Ovary (tissue), 9 donors: ENCODE data around the gene CPSF4. TPM values are rescaled to one million over a fixed set of nuclear protein-coding genes. Genes with fewer than 3 reads are reported as not detected.

Source experiments
- DNase-seq, 5 donors: peaks; one replicate each; pipeline ENCODE4 v3.0.0-alpha.2; 2019 to 2020
- H3K27ac ChIP-seq, 2 donors: fragments of 200-600 bp; one replicate each; pipeline versions ENCODE4 v1.5.1 to v1.8.0; 2019 to 2022
- H3K27me3 ChIP-seq: fragments of 200-600 bp; one replicate; pipeline ENCODE4 v1.8.0; 2022
- H3K36me3 ChIP-seq: fragments of 200-600 bp; sonication (generic); one replicate; pipeline ENCODE4 v1.5.1; 2019
- H3K4me1 ChIP-seq: one replicate; pipeline ENCODE4 v1.8.1; 2013; ENCODE audit warnings: mild to moderate bottlenecking, moderate library complexity; ENCODE audit not compliant: insufficient read depth
- H3K4me3 ChIP-seq: fragments of 200-600 bp; sonication (generic); one replicate; pipeline ENCODE4 v1.5.1; 2017
- H3K9me3 ChIP-seq, 2 donors: fragments of 200-600 bp in 1 of 2; sonication (generic) in 1 of 2; one replicate each; pipeline versions ENCODE4 v1.5.1 to v1.8.1; 2013 to 2019; ENCODE audit warnings: mild to moderate bottlenecking in 1 of 2, moderate library complexity in 1 of 2
- CTCF ChIP-seq, 3 donors: fragments of 450-650 bp in 2 of 3; fragments of 200-600 bp in 1 of 3; IDR thresholded peaks; one replicate each; pipeline versions ENCODE4 v1.5.1 to v1.8.0; 2016 to 2022; ENCODE audit warnings: antibody characterized with exemption in 3 of 3, mild to moderate bottlenecking in 1 of 3
- EP300 ChIP-seq: sonication (generic); formaldehyde crosslinking; IDR thresholded peaks from one replicate; pipeline ENCODE4 v1.6.1; 2017; ENCODE audit warnings: antibody characterized with exemption
- POLR2A ChIP-seq: fragments of 450-650 bp; IDR thresholded peaks from one replicate; pipeline ENCODE4 v1.6.1; 2017; ENCODE audit warnings: antibody characterized with exemption, mild to moderate bottlenecking, moderate library complexity
- WGBS, 3 donors: extraction: QIAGEN DNeasy Blood & Tissue Kit in 1 of 3; methylation state at CpG; one replicate each; pipeline versions ENCODE4 v1.1.5 to v1.1.7; 2013 to 2017; 5-methylcytosine and 5-hydroxymethylcytosine counted together
- intact Hi-C, 4 donors: fragments of 100-400 bp; cut with DNase I; formaldehyde crosslinking; loops; one replicate each; pipeline versions ENCODE4 v1.11.0 to v1.15.1; 2022 to 2023
- polyA plus RNA-seq, 2 donors: library from polyadenylated mRNA; stranded (reverse); fragments of 200-250 nt in 1 of 2; fragments of 350-450 nt in 1 of 2; fragmentation: Illumina TruSeq in 1 of 2; extraction: RNeasy Lipid Tissue Mini Kit (QIAGEN cat#74804) in 1 of 2; gene quantifications; one replicate each; pipeline ENCODE4 v1.2.3, GENCODE V29; 2013 to 2014
- total RNA-seq, 7 donors: library from RNA; depleted of rRNA in 2 of 7; stranded (reverse); fragments of >200 nt in 2 of 7; fragmentation: NEBNext Ultra II Directional in 3 of 7; extraction: Animal tissue kit (Norgen Biotek cat#: 25700) in 3 of 7; gene quantifications; one replicate each; pipeline versions ENCODE4 v1.1.0 to v1.2.4, GENCODE V29; 2016 to 2023
- donor health status: DM: no; HTN: no; CAD: no; lungs with moderate emphysema.
- donor health status: DM: no; HTN: no; CAD: no.
- donor health status: Bipolar disorder and iron deficiency.
- donor health status: DM: yes; HTN: yes; CAD: no.
- donor health status: DM: no; HTN: no; CAD: no.
- donor health status: DM: yes; HTN: yes; CAD: no.

Gene CPSF4
- total and polyA plus RNA-seq, 9 donors, result 10.7 to 40.9 (median 32.9) TPM

DNA sequence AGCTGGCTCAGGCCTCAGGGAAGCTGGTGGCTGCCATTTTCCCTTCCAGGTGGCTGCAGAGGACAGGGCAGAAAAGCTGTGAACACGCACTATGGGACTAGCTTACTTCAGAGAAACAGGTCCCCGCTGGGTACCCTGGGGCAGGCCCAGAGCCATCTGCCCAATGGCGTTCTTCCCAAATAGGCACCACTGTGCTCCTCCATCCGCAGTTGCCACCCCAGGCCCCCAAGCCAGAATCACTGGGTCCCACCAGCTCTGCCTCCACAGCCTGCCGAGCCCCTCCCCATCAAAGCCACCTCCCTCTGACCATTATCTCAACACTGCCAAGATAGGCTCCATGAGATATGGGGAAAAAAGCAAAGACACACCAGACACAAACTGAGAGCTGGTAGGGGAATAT lies 18.5 kb upstream of the CPSF4 start:
- H3K36me3 ChIP-seq, result no peaks in the 10 kb centered on the region
- H3K9me3 ChIP-seq, result no peaks in the 10 kb centered on the region
- WGBS, 3 donors, result 81 to 86% (median 84%) methylated on average over 5 of the region's 5 CpGs
- no peaks in the 10 kb centered on the region for H3K27me3 ChIP-seq
- H3K4me1 ChIP-seq, result no peaks in the 10 kb centered on the region
- H3K4me3 ChIP-seq, result no peak overlapping the region
- TF ChIP-seq EP300 (no peak), CTCF (IDR thresholded peaks at IDR 0.05) (no peak), POLR2A (no peak)
- no peak overlapping the region for H3K27ac ChIP-seq
- intact Hi-C loops, result no loop called here
- no peak for DNase-seq

DNA sequence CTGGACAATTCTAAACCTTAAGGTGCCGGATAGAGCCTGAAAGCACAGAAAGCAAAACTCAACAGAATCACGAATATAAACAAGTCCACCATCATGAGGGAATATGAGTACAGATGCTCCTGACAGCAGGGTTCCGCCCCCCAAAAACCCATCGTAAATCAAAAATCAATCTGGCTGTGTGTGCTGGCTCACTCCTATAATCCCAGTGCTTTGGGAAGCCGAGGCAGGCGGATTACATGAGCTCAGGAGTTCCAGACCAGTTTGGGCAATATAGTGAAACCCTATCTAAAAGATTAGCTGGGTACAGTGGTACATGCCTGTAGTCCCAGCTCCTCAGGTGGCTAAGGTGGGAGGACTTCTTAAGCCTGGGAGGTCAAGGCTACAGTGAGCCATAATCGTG lies 17.8 kb upstream of the CPSF4 start:
- Histone ChIP-seq H3K36me3 (no peaks in the 10 kb centered on the region), H3K4me3 (no peak overlapping the region), H3K27me3 (no peaks in the 10 kb centered on the region), H3K27ac (no peak overlapping the region), H3K9me3 (no peaks in the 10 kb centered on the region), H3K4me1 (no peaks in the 10 kb centered on the region)
- intact Hi-C loops, result no loop called here
- WGBS, 3 donors, result 74 to 77% (median 75%) methylated on average over 7 of the region's 7 CpGs
- no peak for DNase-seq
- no peak for TF ChIP-seq CTCF (IDR thresholded peaks at IDR 0.05)
- no peak for TF ChIP-seq POLR2A
- no peak for TF ChIP-seq EP300

DNA sequence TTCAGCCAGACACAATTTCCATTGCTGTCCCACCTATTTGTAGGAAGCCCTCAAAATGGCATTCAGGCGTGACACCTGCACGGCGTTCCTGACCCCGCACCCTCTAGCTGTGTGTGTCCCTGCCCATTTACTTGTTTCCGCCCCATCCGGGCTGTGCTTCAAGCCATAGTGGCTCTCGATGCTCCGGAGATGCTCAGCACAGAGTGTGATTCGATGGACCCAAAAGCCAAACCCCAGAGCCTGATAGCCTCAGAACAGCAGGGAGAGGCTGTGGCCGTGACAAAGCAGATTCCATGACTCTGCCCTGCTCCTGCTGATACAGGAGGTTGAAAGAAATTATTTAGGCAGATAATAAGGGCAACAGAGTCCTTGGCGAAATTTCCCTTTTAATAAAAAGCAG lies 16.6 kb upstream of the CPSF4 start:
- no peaks in the 10 kb centered on the region for H3K9me3 ChIP-seq
- H3K27ac ChIP-seq, result no peak overlapping the region
- H3K4me3 ChIP-seq, result no peak overlapping the region
- DNase-seq, result no peak
- no peaks in the 10 kb centered on the region for H3K4me1 ChIP-seq
- no peaks in the 10 kb centered on the region for H3K36me3 ChIP-seq
- intact Hi-C loops, result no loop called here
- TF ChIP-seq EP300, result no peak
- TF ChIP-seq CTCF (IDR thresholded peaks at IDR 0.05), result no peak
- TF ChIP-seq POLR2A, result no peak
- H3K27me3 ChIP-seq, result no peaks in the 10 kb centered on the region
- WGBS, 3 donors, result 81 to 88% (median 84%) methylated on average over 11 of the region's 11 CpGs

DNA sequence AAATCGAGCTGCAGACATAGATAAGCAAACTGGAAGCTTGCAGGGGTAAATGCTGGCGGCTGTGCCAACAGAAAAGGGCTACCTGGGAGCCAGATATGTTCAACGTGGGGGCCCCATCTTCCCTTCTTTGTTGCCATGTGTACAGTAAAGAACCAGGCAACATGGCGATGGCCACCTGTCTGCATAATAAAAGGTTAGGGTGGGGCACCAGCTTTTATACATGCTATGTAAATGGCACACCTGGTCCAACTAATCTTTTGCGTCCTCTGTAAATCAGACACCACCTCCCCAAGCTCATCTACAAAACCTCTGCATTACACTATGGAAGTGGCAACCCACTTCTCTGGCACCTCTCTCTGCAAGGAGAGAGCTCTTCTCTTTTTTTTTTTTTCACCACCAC lies 16.1 kb upstream of the CPSF4 start:
- no peaks in the 10 kb centered on the region for H3K36me3 ChIP-seq
- TF ChIP-seq POLR2A, result no peak
- TF ChIP-seq EP300, result no peak
- no peak for TF ChIP-seq CTCF (IDR thresholded peaks at IDR 0.05)
- intact Hi-C loops, result no loop called here
- H3K4me1 ChIP-seq, result no peaks in the 10 kb centered on the region
- 71 to 74% (median 72%) methylated on average over 5 of the region's 5 CpGs for WGBS, 3 donors
- no peak overlapping the region for H3K27ac ChIP-seq
- H3K4me3 ChIP-seq, result no peak overlapping the region
- no peaks in the 10 kb centered on the region for H3K9me3 ChIP-seq
- no peak for DNase-seq
- no peaks in the 10 kb centered on the region for H3K27me3 ChIP-seq
